Tibial nerve (tissue), 4 donors: ENCODE data around the gene ZNF154. TPM values are rescaled to one million over a fixed set of nuclear protein-coding genes. Genes with fewer than 3 reads are reported as not detected.

Experiments
- DNase-seq, 2 donors: peaks; one replicate each; pipeline ENCODE4 v3.0.0-alpha.2; 2019; ENCODE audit warnings: low spot score in 2 of 2
- H3K27ac ChIP-seq, 4 donors: fragments of 200-600 bp; sonication (generic) in 3 of 4; one replicate each; pipeline ENCODE4 v1.5.1; 2017 to 2019; ENCODE audit warnings: mild to moderate bottlenecking in 1 of 4
- H3K27me3 ChIP-seq, 2 donors: fragments of 200-600 bp; sonication (generic) in 1 of 2; one replicate each; pipeline versions ENCODE4 v1.5.1 to v1.6.0; 2017 to 2019
- H3K36me3 ChIP-seq, 3 donors: fragments of 200-600 bp; sonication (generic); one replicate each; pipeline ENCODE4 v1.5.1; 2018 to 2019
- H3K4me1 ChIP-seq, 4 donors: fragments of 200-600 bp; sonication (generic) in 3 of 4; one replicate each; pipeline ENCODE4 v1.5.1; 2017 to 2019
- H3K4me3 ChIP-seq, 4 donors: fragments of 200-600 bp; sonication (generic) in 3 of 4; one replicate each; pipeline ENCODE4 v1.5.1; 2017 to 2019; ENCODE audit warnings: mild to moderate bottlenecking in 1 of 4, moderate library complexity in 1 of 4
- H3K9me3 ChIP-seq, 4 donors: fragments of 200-600 bp; sonication (generic) in 3 of 4; one replicate each; pipeline ENCODE4 v1.5.1; 2017 to 2019
- EP300 ChIP-seq, 2 donors: sonication (generic); formaldehyde crosslinking; IDR thresholded peaks; one replicate each; pipeline ENCODE4 v1.6.1; 2017; ENCODE audit warnings: antibody characterized with exemption in 2 of 2, mild to moderate bottlenecking in 1 of 2
- POLR2A ChIP-seq, 2 donors: fragments of 450-650 bp; IDR thresholded peaks; one replicate each; pipeline ENCODE4 v1.6.1; 2017; ENCODE audit warnings: antibody characterized with exemption in 2 of 2, mild to moderate bottlenecking in 2 of 2, moderate library complexity in 2 of 2
- WGBS, 2 donors: methylation state at CpG; one replicate each; pipeline ENCODE4 v1.1.5; 2018; 5-methylcytosine and 5-hydroxymethylcytosine counted together
- total RNA-seq, 4 donors: library from RNA; depleted of rRNA; stranded (reverse); fragments of >200 nt; gene quantifications; one replicate each; pipeline ENCODE4 v1.1.0, GENCODE V29; 2016
- TF ChIP-seq, protein P1 (sequence below), 5 experiments: fragments of 200-600 bp in 3 of 5; fragments of 450-650 bp in 2 of 5; sonication (generic) in 3 of 5; IDR thresholded peaks; one replicate each; pipeline ENCODE4 v1.5.1; 2016 to 2019; ENCODE audit warnings: antibody characterized with exemption in 5 of 5, mild to moderate bottlenecking in 3 of 5, moderate library complexity in 2 of 5

ZNF154 gene
- total RNA-seq, 4 donors from 2014 or later: 0.21 to 2.0 (median 0.71) TPM

DNA sequence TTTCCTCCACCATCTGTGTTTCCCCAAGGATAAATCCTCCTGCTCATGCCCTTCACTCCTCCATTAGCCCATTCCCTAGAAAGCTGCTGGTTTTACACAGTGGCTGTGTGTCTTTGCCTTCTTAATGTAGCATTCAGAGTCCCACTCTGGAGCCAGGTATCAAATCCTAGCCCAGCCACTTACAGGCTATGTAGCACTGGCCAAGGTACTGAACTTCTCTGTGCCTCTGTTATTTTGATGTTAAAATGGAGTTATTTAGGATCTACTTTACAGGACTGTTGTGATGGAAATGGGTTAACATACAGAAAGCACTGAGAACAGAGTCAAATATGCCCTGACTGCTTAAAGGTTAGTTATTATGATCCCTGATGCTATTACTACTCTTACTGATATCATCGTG, 41.8 kb downstream of the ZNF154 start:
- 88 to 94% methylated on average over 1 of the region's 1 CpG for WGBS, 2 donors
- DNase-seq: no peak
- TF ChIP-seq POLR2A (IDR thresholded peaks at IDR 0.05) (no peak), EP300 (IDR thresholded peaks at IDR 0.05) (no peak)
- TF ChIP-seq, protein P1, sequence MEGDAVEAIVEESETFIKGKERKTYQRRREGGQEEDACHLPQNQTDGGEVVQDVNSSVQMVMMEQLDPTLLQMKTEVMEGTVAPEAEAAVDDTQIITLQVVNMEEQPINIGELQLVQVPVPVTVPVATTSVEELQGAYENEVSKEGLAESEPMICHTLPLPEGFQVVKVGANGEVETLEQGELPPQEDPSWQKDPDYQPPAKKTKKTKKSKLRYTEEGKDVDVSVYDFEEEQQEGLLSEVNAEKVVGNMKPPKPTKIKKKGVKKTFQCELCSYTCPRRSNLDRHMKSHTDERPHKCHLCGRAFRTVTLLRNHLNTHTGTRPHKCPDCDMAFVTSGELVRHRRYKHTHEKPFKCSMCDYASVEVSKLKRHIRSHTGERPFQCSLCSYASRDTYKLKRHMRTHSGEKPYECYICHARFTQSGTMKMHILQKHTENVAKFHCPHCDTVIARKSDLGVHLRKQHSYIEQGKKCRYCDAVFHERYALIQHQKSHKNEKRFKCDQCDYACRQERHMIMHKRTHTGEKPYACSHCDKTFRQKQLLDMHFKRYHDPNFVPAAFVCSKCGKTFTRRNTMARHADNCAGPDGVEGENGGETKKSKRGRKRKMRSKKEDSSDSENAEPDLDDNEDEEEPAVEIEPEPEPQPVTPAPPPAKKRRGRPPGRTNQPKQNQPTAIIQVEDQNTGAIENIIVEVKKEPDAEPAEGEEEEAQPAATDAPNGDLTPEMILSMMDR (IDR thresholded peaks at IDR 0.05): no peak
- H3K27ac ChIP-seq: no peak overlapping the region
- H3K4me1 ChIP-seq: peaks cover 0 to 5% (median 2%) of the 10 kb centered on the region in 4 donors
- H3K4me3 ChIP-seq: no peak overlapping the region
- peaks cover 0 to 20% (median 0%) of the 10 kb centered on the region in 4 donors for H3K9me3 ChIP-seq
- H3K27me3 ChIP-seq: peaks cover 0 to 3% of the 10 kb centered on the region in 2 donors
- H3K36me3 ChIP-seq: no peaks in the 10 kb centered on the region

DNA sequence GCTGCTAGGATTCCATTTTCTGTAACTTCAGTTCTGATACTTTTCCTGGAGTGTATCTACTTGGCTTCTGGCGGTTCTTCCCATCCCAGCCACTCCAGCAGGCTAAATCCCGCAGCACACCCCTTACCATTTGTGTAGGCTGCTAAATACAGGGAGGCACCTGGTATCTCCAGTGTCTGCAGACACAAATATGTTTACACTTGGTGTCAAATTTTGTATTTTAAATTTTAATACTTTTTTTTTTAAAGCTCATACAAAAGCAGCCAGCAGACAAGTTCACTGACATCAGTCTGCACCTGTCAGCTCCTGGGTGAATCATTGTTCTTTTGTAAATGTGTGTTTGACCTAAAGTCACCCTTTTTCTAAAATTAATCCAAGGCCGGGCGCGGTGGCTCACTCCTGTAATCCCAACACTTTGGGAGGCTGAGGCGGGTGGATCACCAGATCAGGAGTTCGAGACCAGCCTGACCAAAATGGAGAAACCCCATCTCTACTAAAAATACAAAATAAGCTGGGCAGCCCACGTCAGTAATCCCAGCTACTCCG, 43.7 kb downstream of the ZNF154 start:
- TF ChIP-seq EP300 (IDR thresholded peaks at IDR 0.05): no peak
- TF ChIP-seq, protein P1 (IDR thresholded peaks at IDR 0.05): no peak
- DNase-seq: no peak
- Histone ChIP-seq H3K9me3 (peaks cover 0 to 18% (median 0%) of the 10 kb centered on the region in 4 donors), H3K4me3 (no peak overlapping the region), H3K27ac (no peak overlapping the region), H3K4me1 (peaks cover 0 to 5% (median 2%) of the 10 kb centered on the region in 4 donors), H3K27me3 (peaks cover 0 to 3% of the 10 kb centered on the region in 2 donors), H3K36me3 (no peaks in the 10 kb centered on the region)
- 85 to 86% methylated on average over 9 of the region's 9 CpGs for WGBS, 2 donors

DNA sequence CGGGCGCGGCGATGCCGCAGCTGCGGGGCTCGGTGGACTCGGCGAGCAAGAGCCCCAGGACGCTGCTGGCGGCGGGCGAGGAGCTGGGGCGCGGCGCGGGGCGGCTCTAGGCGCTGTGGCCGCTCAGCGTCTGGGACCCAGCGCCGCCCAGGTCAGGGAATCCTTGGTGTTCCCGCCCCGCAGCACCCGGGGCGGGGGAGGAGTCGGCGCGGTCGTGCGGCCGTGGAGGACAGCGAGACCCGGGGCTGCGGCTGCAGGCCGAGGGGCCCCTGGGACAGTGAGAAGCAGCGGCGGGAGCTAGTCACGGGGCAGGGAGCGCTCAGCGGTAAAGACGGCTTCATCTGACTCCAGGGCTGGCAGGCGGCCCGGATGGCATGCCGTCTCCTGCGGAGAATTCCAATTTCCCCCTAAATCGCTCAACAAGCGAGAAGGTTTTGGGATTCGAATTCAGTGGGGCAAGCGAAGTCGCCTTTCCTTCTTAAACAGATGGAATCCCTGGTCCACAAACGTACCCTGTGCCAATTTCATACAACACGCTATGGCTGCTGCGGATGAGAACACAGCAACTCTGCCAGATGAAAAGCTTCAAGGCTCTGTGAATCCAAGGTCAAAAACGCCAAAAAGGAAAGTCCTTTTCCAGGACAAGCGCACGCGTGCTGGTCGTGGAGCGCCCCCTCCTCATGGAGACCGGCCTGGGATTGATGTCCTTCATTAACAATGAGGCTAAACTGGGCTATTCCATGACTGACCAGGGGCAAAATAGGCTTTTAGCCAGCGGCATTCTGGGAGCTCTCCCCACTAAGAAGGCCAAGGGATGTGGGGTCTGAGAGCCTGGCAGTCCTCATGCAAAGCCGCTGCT, 44.5 kb downstream of the ZNF154 start:
- peaks cover 0 to 18% (median 0%) of the 10 kb centered on the region in 4 donors for H3K9me3 ChIP-seq
- TF ChIP-seq, protein P1 (IDR thresholded peaks at IDR 0.05): no peak
- no peak for TF ChIP-seq EP300 (IDR thresholded peaks at IDR 0.05)
- TF ChIP-seq POLR2A (IDR thresholded peaks at IDR 0.05): no peak
- H3K4me1 ChIP-seq: peaks cover 0 to 5% (median 2%) of the 10 kb centered on the region in 4 donors
- 3% methylated on average over 28 to 40 of the region's 64 CpGs for whole genome bisulfite sequencing, 2 donors
- H3K27ac ChIP-seq: peak overlapping the region in 3 of 4 donors; percentile 16 to 62 (median 29)
- H3K27me3 ChIP-seq: peaks cover 0 to 3% of the 10 kb centered on the region in 2 donors
- no peaks in the 10 kb centered on the region for H3K36me3 ChIP-seq
- DNase-seq: no peak
- H3K4me3 ChIP-seq: peak overlapping the region; percentile 14 to 57 (median 36)

DNA sequence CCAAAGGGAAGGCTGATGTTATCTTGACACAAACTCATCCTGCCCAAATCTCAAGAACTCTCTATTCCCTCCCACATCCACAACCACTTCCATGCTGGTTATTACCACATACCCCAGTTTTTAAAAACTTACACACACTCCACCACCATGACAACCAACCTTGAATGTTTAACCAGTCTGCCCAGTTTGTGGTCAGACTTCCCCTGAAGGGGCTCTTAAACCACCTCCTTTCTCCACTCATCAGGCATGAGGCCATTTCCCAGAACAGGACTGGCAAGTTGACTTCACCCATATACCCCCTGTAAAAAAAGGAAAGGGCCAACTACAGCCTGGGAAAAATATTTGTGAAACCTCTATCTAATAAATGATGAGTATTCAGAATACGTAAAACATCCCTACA, 52.7 kb downstream of the ZNF154 start:
- no peak for DNase-seq
- 82 to 85% methylated on average over 1 of the region's 1 CpG for WGBS, 2 donors
- Histone ChIP-seq H3K4me3 (no peak overlapping the region), H3K27ac (no peak overlapping the region), H3K9me3 (peaks cover 0 to 50% (median 0%) of the 10 kb centered on the region in 4 donors), H3K36me3 (no peaks in the 10 kb centered on the region), H3K27me3 (no peaks in the 10 kb centered on the region), H3K4me1 (no peaks in the 10 kb centered on the region)
- TF ChIP-seq, protein P1 (IDR thresholded peaks at IDR 0.05): no peak
- TF ChIP-seq EP300 (IDR thresholded peaks at IDR 0.05) (no peak), POLR2A (IDR thresholded peaks at IDR 0.05) (no peak)

DNA sequence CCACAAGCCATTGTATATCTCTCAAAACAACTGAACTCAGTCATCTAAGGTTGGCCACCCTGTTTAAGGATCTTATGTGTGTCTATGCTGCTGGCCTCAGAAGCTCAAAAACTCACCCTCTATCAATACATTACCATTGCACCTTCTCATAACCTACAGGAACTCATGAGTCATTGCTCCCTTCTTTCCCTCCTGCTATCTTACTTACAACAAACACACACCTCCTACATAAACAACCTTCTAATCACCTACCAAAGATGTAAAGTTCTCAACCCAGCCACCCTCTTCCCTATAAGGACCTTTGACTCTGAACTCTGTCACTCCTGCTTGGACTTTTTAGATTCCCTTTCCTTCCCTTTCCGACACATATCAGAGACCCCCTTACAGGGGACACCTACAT, 53.6 kb downstream of the ZNF154 start:
- TF ChIP-seq POLR2A (IDR thresholded peaks at IDR 0.05) (no peak), EP300 (IDR thresholded peaks at IDR 0.05) (no peak)
- TF ChIP-seq, protein P1 (IDR thresholded peaks at IDR 0.05): no peak
- H3K9me3 ChIP-seq: peaks cover 0 to 58% (median 0%) of the 10 kb centered on the region in 4 donors
- H3K4me3 ChIP-seq: no peak overlapping the region
- DNase-seq: no peak
- no peaks in the 10 kb centered on the region for H3K27me3 ChIP-seq
- H3K27ac ChIP-seq: no peak overlapping the region
- H3K4me1 ChIP-seq: no peaks in the 10 kb centered on the region
- H3K36me3 ChIP-seq: no peaks in the 10 kb centered on the region
- 95 to 100% methylated on average over 1 of the region's 1 CpG for WGBS, 2 donors
